HepG2 (cell line): ENCODE results near the gene PXDC1. TPM values are rescaled to one million over a fixed set of nuclear protein-coding genes. Genes with fewer than 3 reads are reported as not detected.

Experiments used
- ATAC-seq: fragments of 200-7000 bp; cut with Tn5 transposase; 3 replicates; pipeline ENCODE4 v1.9.1; 2020; ENCODE audit warnings: mild to moderate bottlenecking, moderate library complexity
- BruUV-seq: library from RNA; stranded (reverse); fragments of 400-500 nt; replicated peaks from 2 replicates; lab custom pipeline; 2021; lab: Mats Ljungman, UMichigan
- CTCF ChIA-PET: fragments of 300-600 bp; formaldehyde crosslinking; extraction: SDS; loops from one replicate; lab custom pipeline; 2021; ENCODE audit warnings: low total read pairs, inconsistent platforms, low intra/inter-chr PET ratio; lab: Yijun Ruan, JAX
- POLR2A ChIA-PET: fragments of 350-600 bp; sonication (Branson Sonifier 250); formaldehyde crosslinking; loops from one replicate; lab custom pipeline; 2020; ENCODE audit warnings: antibody characterized with exemption, inconsistent platforms; lab: Yijun Ruan, JAX
- DNase-seq: peaks from one replicate; pipeline ENCODE4 v3.0.0-alpha.2; 2015; ENCODE audit warnings: low spot score
- FAIRE-seq: peaks from 3 replicates; lab custom pipeline; 2011; peaks lifted over from hg19 to GRCh38; lab: Jason Lieb, UNC
- H2AFZ ChIP-seq: one replicate; pipeline ENCODE4 v1.6.1; 2011; ENCODE audit warnings: low read length, inconsistent platforms
- H3K27ac ChIP-seq: fragments of 300-600 bp; 3 replicates; pipeline ENCODE4 v1.8.0; 2011; ENCODE audit warnings: mixed run types, mild to moderate bottlenecking, mixed read lengths, low read length, inconsistent platforms; ENCODE audit not compliant: insufficient read depth; ENCODE audit errors: extremely low read length
- H3K27me3 ChIP-seq, 2 experiments: fragments of 200-600 bp in 1 of 2; 2 replicates in 1 of 2; 3 replicates in 1 of 2; pipeline versions ENCODE4 v1.6.0 to v1.8.0; 2011; ENCODE audit warnings: low read length in 2 of 2, mild to moderate bottlenecking in 2 of 2, moderate library complexity in 2 of 2, inconsistent platforms in 1 of 2; ENCODE audit not compliant: insufficient read depth in 2 of 2, control insufficient read depth in 1 of 2
- H3K36me3 ChIP-seq, 2 experiments: fragments of 200-600 bp in 1 of 2; replicated peaks in 1 of 2; 2 replicates in 1 of 2; 3 replicates in 1 of 2; pipeline versions ENCODE4 v1.5.1 to v1.8.0; 2011; ENCODE audit warnings: low read length in 2 of 2, inconsistent platforms in 1 of 2; ENCODE audit not compliant: insufficient read depth in 2 of 2, control insufficient read depth in 1 of 2
- H3K4me1 ChIP-seq: 2 replicates; pipeline ENCODE4 v1.5.1; 2012; ENCODE audit warnings: low read length, inconsistent platforms; ENCODE audit not compliant: insufficient read depth
- H3K4me2 ChIP-seq: 2 replicates; pipeline ENCODE4 v1.6.0; 2011; ENCODE audit warnings: low read depth, low read length, inconsistent platforms
- H3K4me3 ChIP-seq, 3 experiments: fragments of 200-600 bp in 1 of 3; sonication (generic), shearing (Covaris generic) in 1 of 3; replicated peaks in 1 of 3; 2 replicates each; pipeline ENCODE4 v1.5.1; 2011 to 2016; ENCODE audit warnings: low read length in 3 of 3, inconsistent platforms in 2 of 3, low read depth in 2 of 3, mild to moderate bottlenecking in 2 of 3, control low read depth in 1 of 3, mixed read lengths in 1 of 3; ENCODE audit not compliant: insufficient read depth in 1 of 3
- H3K79me2 ChIP-seq: one replicate; pipeline ENCODE4 v1.6.1; 2011; ENCODE audit warnings: low read length, inconsistent platforms; ENCODE audit not compliant: insufficient read depth
- H3K9ac ChIP-seq: 2 replicates; pipeline ENCODE4 v1.6.0; 2011; ENCODE audit warnings: mild to moderate bottlenecking, low read depth, low read length, inconsistent platforms; ENCODE audit not compliant: insufficient read depth
- H3K9me3 ChIP-seq: 2 replicates; pipeline ENCODE4 v1.5.1; 2012; ENCODE audit warnings: mild to moderate bottlenecking, low read length
- H4K20me1 ChIP-seq: 2 replicates; pipeline ENCODE4 v1.6.0; 2011; ENCODE audit warnings: inconsistent platforms, mild to moderate bottlenecking, low read length, moderate library complexity; ENCODE audit not compliant: insufficient read depth
- KDM5A ChIP-seq: fragments of 200-600 bp; sonication (generic); IDR thresholded peaks from 2 replicates; pipeline ENCODE4 v1.7.0; 2018; ENCODE audit warnings: antibody characterized with exemption, mild to moderate bottlenecking, low read length, borderline replicate concordance
- KLF16 ChIP-seq, 2 experiments: sonication (generic) in 1 of 2; formaldehyde crosslinking in 1 of 2; IDR thresholded peaks; 2 replicates each; pipeline versions ENCODE4 v1.6.1 to v1.8.0; 2016 to 2023; ENCODE audit warnings: missing genetic modification reagents in 2 of 2, missing compliant biosample characterization in 1 of 2
- MTERF4 ChIP-seq: sonication (generic); formaldehyde crosslinking; IDR thresholded peaks from 2 replicates; pipeline ENCODE4 v1.8.0; 2023; ENCODE audit warnings: mild to moderate bottlenecking, missing genetic modification reagents
- NR0B2 ChIP-seq: sonication (generic); formaldehyde crosslinking; IDR thresholded peaks from 2 replicates; pipeline ENCODE4 v1.4.0; 2020; ENCODE audit warnings: mild to moderate bottlenecking, missing genetic modification reagents
- RXRB ChIP-seq: IDR thresholded peaks from 2 replicates; pipeline ENCODE4 v1.6.1; 2016; ENCODE audit warnings: borderline replicate concordance, missing genetic modification reagents, missing compliant biosample characterization
- ZBTB38 ChIP-seq: sonication (generic); formaldehyde crosslinking; IDR thresholded peaks from 2 replicates; pipeline ENCODE4 v1.5.1; 2020; ENCODE audit warnings: mild to moderate bottlenecking, missing genetic modification reagents
- ZNF280D ChIP-seq: sonication (generic); formaldehyde crosslinking; IDR thresholded peaks from 2 replicates; pipeline ENCODE4 v1.5.1; 2020; ENCODE audit warnings: mild to moderate bottlenecking, missing genetic modification reagents
- ZNF333 ChIP-seq: sonication (generic); formaldehyde crosslinking; IDR thresholded peaks from 2 replicates; pipeline ENCODE4 v1.4.0; 2020; ENCODE audit warnings: mild to moderate bottlenecking, missing genetic modification reagents, borderline replicate concordance
- ZNF362 ChIP-seq: sonication (generic); formaldehyde crosslinking; IDR thresholded peaks from 2 replicates; pipeline ENCODE4 v1.4.0; 2020; ENCODE audit warnings: missing genetic modification reagents, mild to moderate bottlenecking, borderline replicate concordance
- WGBS: methylation state at CpG from one replicate; pipeline ENCODE4 v1.1.6; 2017; ENCODE audit warnings: low lambda C conversion rate; 5-methylcytosine and 5-hydroxymethylcytosine counted together
- in situ Hi-C: cut with HindIII; loops from 2 replicates; pipeline ENCODE4 v1.10.0; 2017; ENCODE audit warnings: low pct_unique_long_range_greater_than_20kb; ENCODE audit not compliant: extremely low pct_ligation_motif_present
- intact Hi-C: fragments of 100-400 bp; cut with micrococcal nuclease; formaldehyde crosslinking; loops from one replicate; pipeline ENCODE4 v1.10.0; 2022; ENCODE audit not compliant: unreplicated experiment
- polyA plus RNA-seq, 8 experiments: library from polyadenylated mRNA; depleted of rRNA in 3 of 8; stranded (reverse) in 7 of 8; unstranded in 1 of 8; fragments of >200 nt; fragmentation: Illumina TruSeq in 4 of 8; extraction: Trizol in 4 of 8; gene quantifications; 2 replicates each; pipeline versions ENCODE4 v1.2.1 to v1.2.3, GENCODE V29; 2011 to 2016; ENCODE audit warnings: low read depth in 4 of 8, missing spikeins in 1 of 8, mixed read lengths in 1 of 8; ENCODE audit not compliant: insufficient read depth in 1 of 8
- total RNA-seq, 5 experiments: library from RNA; depleted of rRNA; stranded (reverse); fragments of >200 nt; fragmentation: Illumina TruSeq; extraction: Trizol; gene quantifications; 2 replicates each; pipeline ENCODE4 v1.2.3, GENCODE V29; 2016; ENCODE audit warnings: low read depth in 1 of 5

PXDC1 gene
- total and polyA plus RNA-seq, 2 of the 13 experiments (the other 11 are each of a cell fraction or from before 2014, with no cell fraction given) = 32.4 to 34.7 TPM

GRCh38 chr6:3737149-3737830, 14.2 kb downstream of the PXDC1 start:
- in situ Hi-C loops (loop anchor here (10.0 kb wide), 1 partner anchor 282 kb away; the partner anchor contains the start of gene SLC22A23), intact Hi-C loops (no loop called here)
- WGBS = 97% methylated on average over 25 of the region's 25 CpGs
- CTCF ChIA-PET = no interaction called here
- Histone ChIP-seq H3K79me2 (peaks cover 65% of the 10 kb centered on the region), H3K27ac (no peak overlapping the region), H3K27me3 (no peaks in the 10 kb centered on the region), H3K4me2 (no peak overlapping the region), H3K9ac (no peak overlapping the region), H2AFZ (no peak overlapping the region), H3K9me3 (peaks cover 6% of the 10 kb centered on the region; the same call in 1 of the 2 replicates), H3K4me3 (no peak overlapping the region), H4K20me1 (peaks cover 64% of the 10 kb centered on the region), H3K36me3 (peaks cover 41 to 73% of the 10 kb centered on the region in 2 experiments), H3K4me1 (peaks cover 20% of the 10 kb centered on the region)
- FAIRE-seq = no peak
- TF ChIP-seq ZNF362 (CRISPR knock-in tag) = no peak
- 0 out of 2 replicates have a peak, but pooled peaks have one; percentile 34 for TF ChIP-seq ZBTB38 (CRISPR knock-in tag)
- POLR2A ChIA-PET = no interaction called here
- BruUV-seq = no TSS peak
- DNase-seq = no peak
- ATAC-seq = no peak

GRCh38 chr6:3735029-3735605, 16.4 kb downstream of the PXDC1 start:
- no peak overlapping the region for H3K4me2 ChIP-seq
- FAIRE-seq (peak; percentile 48), DNase-seq (no peak), ATAC-seq (no peak)
- H2AFZ ChIP-seq = no peak overlapping the region
- no peaks in the 10 kb centered on the region for H3K27me3 ChIP-seq
- CTCF ChIA-PET = no interaction called here
- BruUV-seq = no TSS peak
- H3K4me1 ChIP-seq = peaks cover 10% of the 10 kb centered on the region
- H3K9ac ChIP-seq = no peak overlapping the region
- WGBS = 98% methylated on average over 5 of the region's 5 CpGs
- in situ Hi-C loops (loop anchor here (10.0 kb wide), 1 partner anchor 280 kb away; the partner anchor contains the start of gene SLC22A23), intact Hi-C loops (no loop called here)
- H4K20me1 ChIP-seq = peaks cover 59% of the 10 kb centered on the region; the same call in 1 of the 2 replicates
- POLR2A ChIA-PET = no interaction called here
- peaks cover 58% of the 10 kb centered on the region for H3K79me2 ChIP-seq
- H3K36me3 ChIP-seq = peaks cover 49 to 86% of the 10 kb centered on the region in 2 experiments
- no peak overlapping the region for H3K4me3 ChIP-seq
- H3K9me3 ChIP-seq = peaks cover 6% of the 10 kb centered on the region; the same call in 1 of the 2 replicates
- H3K27ac ChIP-seq = no peak overlapping the region
- TF ChIP-seq MTERF4 (CRISPR knock-in tag) = no peak
- TF ChIP-seq KDM5A = no peak
- no peak for TF ChIP-seq ZNF333 (CRISPR knock-in tag)
- TF ChIP-seq NR0B2 (CRISPR knock-in tag) = no peak
- 0 out of 4 replicates have a peak, but pooled peaks of 1 of the 2 experiments have one; percentile 14 for TF ChIP-seq KLF16 (CRISPR knock-in tag; IDR thresholded peaks at IDR 0.05)
- no peak for TF ChIP-seq RXRB
- peak; percentile 87; the same call in 1 of the 2 replicates for TF ChIP-seq ZNF280D (CRISPR knock-in tag)
